Natural killer cell (primary cell): ENCODE results near the gene ARHGEF26. TPM values are rescaled to one million over a fixed set of nuclear protein-coding genes. Genes with fewer than 3 reads are reported as not detected.

Source experiments
- ATAC-seq, 3 donors: fragments of 150-1000 bp in 2 of 3; fragments of 200-7000 bp in 1 of 3; cut with Tn5 transposase; 1 replicate in 1 of 3; 2 replicates in 2 of 3; pipeline ENCODE4 v1.10.0; 2021; ENCODE audit warnings: mild to moderate bottlenecking in 2 of 3, moderate library complexity in 2 of 3
- DNase-seq, 2 donors: peaks; one replicate each; pipeline versions ENCODE4 v3.0.0 to v3.0.0-alpha.2; 2013 to 2021; ENCODE audit warnings: mixed read lengths in 1 of 2
- H3K27ac ChIP-seq: one replicate; pipeline ENCODE4 v1.5.1; 2013; ENCODE audit warnings: mild to moderate bottlenecking, low read length
- H3K27me3 ChIP-seq: one replicate; pipeline ENCODE4 v1.6.1; 2013; ENCODE audit warnings: low read length; ENCODE audit not compliant: control insufficient read depth, insufficient read depth
- H3K36me3 ChIP-seq: one replicate; pipeline ENCODE4 v1.6.1; 2013; ENCODE audit warnings: low read length; ENCODE audit not compliant: control insufficient read depth, insufficient read depth
- H3K4me1 ChIP-seq: one replicate; pipeline ENCODE4 v1.6.1; 2013; ENCODE audit warnings: low read length; ENCODE audit not compliant: control insufficient read depth, insufficient read depth
- H3K4me3 ChIP-seq: one replicate; pipeline ENCODE4 v1.5.1; 2013; ENCODE audit warnings: low read length
- H3K9me3 ChIP-seq: one replicate; pipeline ENCODE4 v1.6.1; 2013; ENCODE audit warnings: low read length; ENCODE audit not compliant: control insufficient read depth, insufficient read depth
- H3K27ac Mint-ChIP-seq, 2 donors: one replicate each; pipeline ENCODE4 v1.8.0; 2022; ENCODE audit warnings: mild to moderate bottlenecking in 2 of 2, mixed read lengths in 2 of 2, moderate library complexity in 1 of 2
- H3K27me3 Mint-ChIP-seq, 2 donors: one replicate each; pipeline ENCODE4 v1.8.0; 2022; ENCODE audit warnings: low read depth in 2 of 2, mixed read lengths in 2 of 2
- H3K36me3 Mint-ChIP-seq: one replicate; pipeline ENCODE4 v1.8.0; 2022; ENCODE audit warnings: mixed read lengths
- H3K4me1 Mint-ChIP-seq, 2 donors: one replicate each; pipeline ENCODE4 v1.8.0; 2022; ENCODE audit warnings: mixed read lengths in 2 of 2
- H3K4me3 Mint-ChIP-seq: one replicate; pipeline ENCODE4 v1.8.0; 2022; ENCODE audit warnings: mild to moderate bottlenecking, moderate library complexity, mixed read lengths
- H3K9me3 Mint-ChIP-seq, 2 donors: one replicate each; pipeline ENCODE4 v1.8.0; 2022; ENCODE audit warnings: mixed read lengths in 2 of 2
- WGBS: methylation state at CpG from one replicate; pipeline ENCODE4 v1.1.7; 2013; ENCODE audit warnings: missing lambda C conversion rate; ENCODE audit not compliant: insufficient coverage; 5-methylcytosine and 5-hydroxymethylcytosine counted together
- intact Hi-C: fragments of 100-400 bp; cut with micrococcal nuclease; formaldehyde crosslinking; loops from one replicate; pipeline ENCODE4 v1.14.2; 2022
- total RNA-seq, 4 donors: library from RNA; stranded (reverse); fragments of 120-200 nt in 1 of 4; gene quantifications; one replicate each; pipeline versions ENCODE4 v1.2.3 to v1.2.4, GENCODE V29; 2013 to 2022
- TF ChIP-seq, protein P1 (sequence below): fragments of 200-600 bp; IDR thresholded peaks from one replicate; pipeline ENCODE4 v1.8.0; 2022; ENCODE audit warnings: antibody characterized with exemption

Gene ARHGEF26
- total RNA-seq, 3 donors from 2014 or later (not counting 1 experiment from before 2014, with no cell fraction given) = 0.20 TPM; not detected in 2

DNA sequence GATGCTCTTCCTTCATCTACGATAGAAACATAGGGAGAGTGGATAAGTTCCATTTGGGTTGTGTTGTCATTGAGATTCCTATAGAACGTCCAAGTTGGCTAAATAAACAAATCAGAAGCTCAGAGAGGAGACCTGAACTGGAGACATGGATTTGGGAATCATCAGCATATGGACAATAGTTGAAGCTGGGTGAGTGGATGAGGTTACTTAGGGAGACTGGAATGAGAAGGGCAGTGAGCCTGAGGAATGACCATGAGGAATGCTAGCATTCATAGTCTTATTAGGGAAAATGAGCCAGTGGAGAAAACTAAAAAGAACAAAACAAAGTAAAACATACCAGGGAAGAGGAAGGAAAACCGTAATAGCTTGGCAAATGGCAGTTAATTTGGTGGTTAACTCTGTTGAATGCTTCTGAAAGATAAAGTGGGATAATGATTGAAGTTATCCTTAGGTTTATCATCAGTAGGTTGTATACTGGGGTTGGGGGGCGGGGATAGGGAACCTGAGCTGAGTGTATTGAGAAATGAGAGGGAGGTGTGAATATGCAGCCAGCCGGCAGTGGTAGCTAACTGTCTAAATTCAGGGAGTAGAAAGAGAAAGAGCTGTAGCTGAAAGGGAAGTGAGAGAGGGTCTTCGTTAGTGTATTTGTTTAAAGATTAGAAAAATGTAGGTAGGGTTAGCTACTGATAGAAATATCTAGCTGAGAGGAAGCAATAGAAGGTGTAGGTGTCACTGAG, 74.6 kb downstream of the ARHGEF26 start:
- Histone ChIP-seq H3K27ac (no peak overlapping the region), H3K27me3 (no peaks in the 10 kb centered on the region), H3K36me3 (no peaks in the 10 kb centered on the region), H3K4me3 (no peak overlapping the region), H3K4me1 (no peaks in the 10 kb centered on the region), H3K9me3 (no peaks in the 10 kb centered on the region)
- Mint-ChIP-seq H3K27ac (no peak overlapping the region), H3K27me3 (peaks cover 3 to 5% of the 10 kb centered on the region in 2 donors), H3K36me3 (no peaks in the 10 kb centered on the region), H3K9me3 (peaks cover 0 to 2% of the 10 kb centered on the region in 2 donors), H3K4me3 (no peak overlapping the region), H3K4me1 (no peaks in the 10 kb centered on the region)
- no peak for DNase-seq
- 54% methylated on average over 6 of the region's 6 CpGs for WGBS
- ATAC-seq = no peak
- TF ChIP-seq, protein P1, sequence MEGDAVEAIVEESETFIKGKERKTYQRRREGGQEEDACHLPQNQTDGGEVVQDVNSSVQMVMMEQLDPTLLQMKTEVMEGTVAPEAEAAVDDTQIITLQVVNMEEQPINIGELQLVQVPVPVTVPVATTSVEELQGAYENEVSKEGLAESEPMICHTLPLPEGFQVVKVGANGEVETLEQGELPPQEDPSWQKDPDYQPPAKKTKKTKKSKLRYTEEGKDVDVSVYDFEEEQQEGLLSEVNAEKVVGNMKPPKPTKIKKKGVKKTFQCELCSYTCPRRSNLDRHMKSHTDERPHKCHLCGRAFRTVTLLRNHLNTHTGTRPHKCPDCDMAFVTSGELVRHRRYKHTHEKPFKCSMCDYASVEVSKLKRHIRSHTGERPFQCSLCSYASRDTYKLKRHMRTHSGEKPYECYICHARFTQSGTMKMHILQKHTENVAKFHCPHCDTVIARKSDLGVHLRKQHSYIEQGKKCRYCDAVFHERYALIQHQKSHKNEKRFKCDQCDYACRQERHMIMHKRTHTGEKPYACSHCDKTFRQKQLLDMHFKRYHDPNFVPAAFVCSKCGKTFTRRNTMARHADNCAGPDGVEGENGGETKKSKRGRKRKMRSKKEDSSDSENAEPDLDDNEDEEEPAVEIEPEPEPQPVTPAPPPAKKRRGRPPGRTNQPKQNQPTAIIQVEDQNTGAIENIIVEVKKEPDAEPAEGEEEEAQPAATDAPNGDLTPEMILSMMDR = no peak
- intact Hi-C loops = no loop called here

DNA sequence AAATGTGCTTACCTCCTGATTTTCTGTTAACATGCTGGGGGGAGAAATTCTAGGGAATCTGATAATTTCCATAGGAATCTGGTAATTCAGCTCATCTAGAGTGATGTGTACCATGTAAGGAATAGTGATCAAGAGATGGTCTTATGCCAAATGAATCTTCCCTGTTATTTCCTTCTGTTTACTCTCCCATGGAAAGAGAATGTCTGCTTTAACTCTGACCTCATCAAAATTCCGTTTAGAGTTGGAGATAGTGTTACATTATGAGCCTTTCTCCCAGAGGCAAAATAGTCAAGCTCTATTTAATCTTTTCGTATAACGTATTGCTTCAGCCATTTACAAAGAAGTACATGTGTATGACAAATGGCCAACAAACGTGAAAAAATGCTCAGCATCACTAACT, 76.6 kb downstream of the ARHGEF26 start:
- TF ChIP-seq, protein P1 = no peak
- no peak for DNase-seq
- no peak for ATAC-seq
- no peak overlapping the region for H3K4me3 ChIP-seq
- Mint-ChIP-seq H3K36me3 (no peaks in the 10 kb centered on the region), H3K4me1 (no peaks in the 10 kb centered on the region), H3K27me3 (peaks cover 0 to 3% of the 10 kb centered on the region in 2 donors), H3K4me3 (no peak overlapping the region), H3K27ac (no peak overlapping the region), H3K9me3 (peaks cover 0 to 2% of the 10 kb centered on the region in 2 donors)
- H3K36me3 ChIP-seq = no peaks in the 10 kb centered on the region
- no peaks in the 10 kb centered on the region for H3K27me3 ChIP-seq
- H3K27ac ChIP-seq = no peak overlapping the region
- 100% methylated on average over 3 of the region's 4 CpGs for WGBS
- intact Hi-C loops = no loop called here
- no peaks in the 10 kb centered on the region for H3K4me1 ChIP-seq
- H3K9me3 ChIP-seq = no peaks in the 10 kb centered on the region

DNA sequence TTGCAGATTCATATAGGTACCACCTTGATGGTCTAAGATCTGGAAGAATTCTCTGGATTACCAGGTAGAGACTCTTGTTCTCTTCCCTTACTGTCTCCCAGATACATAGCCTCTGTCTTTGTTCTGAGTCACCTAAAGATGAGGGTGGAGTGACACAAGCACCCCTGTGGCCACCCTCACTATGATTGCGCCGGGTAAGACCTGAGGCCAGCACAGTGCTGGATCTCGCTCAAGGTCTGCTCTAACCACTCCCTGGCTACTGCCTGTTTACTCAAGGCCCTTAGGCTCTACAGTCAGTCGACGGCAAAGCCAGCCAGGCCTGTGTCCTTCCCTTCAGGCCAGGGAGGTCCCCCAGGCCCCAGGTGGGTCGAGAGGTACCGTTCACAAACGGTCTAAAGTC, 88.3 kb downstream of the ARHGEF26 start:
- Histone ChIP-seq H3K4me1 (no peaks in the 10 kb centered on the region), H3K9me3 (no peaks in the 10 kb centered on the region), H3K27ac (no peak overlapping the region), H3K4me3 (no peak overlapping the region), H3K27me3 (no peaks in the 10 kb centered on the region), H3K36me3 (no peaks in the 10 kb centered on the region)
- 90% methylated on average over 8 of the region's 8 CpGs for WGBS
- ATAC-seq (no peak), DNase-seq (no peak)
- Mint-ChIP-seq H3K9me3 (peaks cover 0 to 6% of the 10 kb centered on the region in 2 donors), H3K4me1 (no peaks in the 10 kb centered on the region), H3K27ac (no peak overlapping the region), H3K27me3 (peaks cover 4 to 6% of the 10 kb centered on the region in 2 donors), H3K4me3 (no peak overlapping the region), H3K36me3 (no peaks in the 10 kb centered on the region)
- intact Hi-C loops = no loop called here
- TF ChIP-seq, protein P1 = no peak

DNA sequence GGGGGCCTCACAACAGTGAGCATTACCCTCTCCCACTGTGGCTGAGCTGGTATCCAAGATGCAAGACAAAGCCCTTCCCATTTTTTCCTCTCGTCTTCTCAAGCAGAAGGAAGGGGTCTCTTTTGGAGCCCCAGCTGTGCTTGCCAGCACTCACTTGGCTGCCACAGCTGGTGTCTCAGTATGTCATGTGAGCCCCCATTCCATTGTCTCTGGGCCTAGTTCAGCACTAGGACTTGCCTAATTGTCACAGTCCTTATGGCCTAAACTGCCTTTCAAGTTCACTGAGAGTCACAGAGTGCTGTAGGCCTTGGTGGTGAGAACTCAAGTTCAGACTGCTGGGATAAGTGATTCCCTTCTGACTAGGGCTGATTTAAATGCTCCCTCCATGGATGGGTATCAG, 89.8 kb downstream of the ARHGEF26 start:
- peaks cover 4 to 6% of the 10 kb centered on the region in 2 donors for H3K27me3 Mint-ChIP-seq
- TF ChIP-seq, protein P1 = no peak
- no peaks in the 10 kb centered on the region for H3K36me3 Mint-ChIP-seq
- no peaks in the 10 kb centered on the region for H3K4me1 ChIP-seq
- no peak overlapping the region for H3K27ac Mint-ChIP-seq
- no peak overlapping the region for H3K4me3 ChIP-seq
- peaks cover 0 to 2% of the 10 kb centered on the region in 2 donors for H3K9me3 Mint-ChIP-seq
- ATAC-seq (no peak), DNase-seq (no peak)
- intact Hi-C loops = no loop called here
- H3K36me3 ChIP-seq = no peaks in the 10 kb centered on the region
- H3K9me3 ChIP-seq = no peaks in the 10 kb centered on the region
- WGBS = 84% methylated on average over 1 of the region's 1 CpG
- no peaks in the 10 kb centered on the region for H3K27me3 ChIP-seq
- H3K27ac ChIP-seq = no peak overlapping the region
- no peak overlapping the region for H3K4me3 Mint-ChIP-seq
- H3K4me1 Mint-ChIP-seq = no peaks in the 10 kb centered on the region
